22Rv1 (cell line): ENCODE data around the gene SLC15A3.

Experiments
- CTCF ChIP-seq: fragments of 450-650 bp; IDR thresholded peaks from 2 replicates; pipeline ENCODE4 v1.5.1; 2017; ENCODE audit warnings: mild to moderate bottlenecking
- ZFX ChIP-seq: fragments of 450-650 bp; IDR thresholded peaks from 2 replicates; pipeline ENCODE4 v1.6.1; 2017; ENCODE audit warnings: antibody characterized with exemption, borderline replicate concordance

DNA sequence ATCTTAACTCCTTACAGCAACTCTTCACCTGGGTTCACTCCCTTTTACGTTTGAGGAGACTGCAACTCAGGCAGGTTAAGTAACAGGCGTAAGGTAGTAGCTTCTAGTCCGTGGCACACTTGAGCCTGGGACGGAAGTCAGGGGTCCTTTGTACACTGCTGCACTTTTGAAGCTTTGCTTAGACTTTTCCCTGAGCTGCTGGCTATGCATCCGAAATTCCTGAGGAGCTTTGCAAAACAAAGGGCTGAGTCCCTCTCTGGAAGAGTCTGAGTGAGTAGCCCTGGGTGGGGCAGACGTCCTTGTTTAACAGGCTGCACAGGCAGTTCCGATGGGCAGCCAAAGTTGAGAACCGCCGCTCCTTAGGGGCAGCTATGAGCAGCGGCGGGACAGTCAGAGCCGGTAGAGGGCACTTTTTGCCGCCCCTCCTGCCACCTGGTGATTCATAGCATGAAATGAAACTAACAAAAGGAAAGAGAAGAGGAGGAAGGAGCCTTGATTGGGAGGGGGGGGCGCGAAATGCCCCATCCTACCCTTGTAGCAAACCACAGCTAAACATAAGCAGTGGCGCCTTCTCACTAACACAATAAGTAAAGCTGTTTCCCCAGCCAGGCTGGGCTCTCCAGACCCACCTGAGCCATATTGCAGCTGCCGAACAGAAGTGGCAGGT, 36.6 kb downstream of the SLC15A3 start:
- TF ChIP-seq CTCF (no peak), ZFX (no peak)
